ENCODE data around the gene SNAP29.
"Not testable (repeated sequence)": the region's sequence is repeated elsewhere in the genome, so short reads cannot be mapped to it uniquely, and the experiment has no call there.

SNAP29 gene

DNA sequence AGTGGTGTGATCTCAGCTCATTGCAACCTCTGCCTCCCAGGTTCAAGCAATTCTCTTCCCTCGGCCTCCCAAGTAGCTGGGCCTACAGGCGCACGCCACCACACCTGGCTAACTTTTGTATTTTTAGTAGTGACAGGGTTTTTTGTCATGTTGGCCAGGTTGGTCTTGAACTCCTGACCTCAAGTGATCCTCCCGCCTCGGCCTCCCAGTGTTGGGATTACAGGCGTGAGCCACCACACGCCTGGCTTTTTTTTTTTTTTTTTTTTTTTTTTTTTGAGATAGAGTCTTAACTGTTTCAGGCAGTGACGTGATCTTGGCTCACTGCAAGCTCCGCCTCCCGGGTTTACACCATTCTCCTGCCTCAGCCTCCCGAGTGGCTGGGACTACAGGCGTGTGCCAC, 71.6 kb downstream of the SNAP29 start:
- not testable (repeated sequence) for DNase-seq (ENCODE audit: low read depth in 2 of 2)

GRCh38 chr22:20931126-20931654, 72.4 kb downstream of the SNAP29 start:
- DNase-seq (ENCODE audit: low read depth in 2 of 2), result no peak

DNA sequence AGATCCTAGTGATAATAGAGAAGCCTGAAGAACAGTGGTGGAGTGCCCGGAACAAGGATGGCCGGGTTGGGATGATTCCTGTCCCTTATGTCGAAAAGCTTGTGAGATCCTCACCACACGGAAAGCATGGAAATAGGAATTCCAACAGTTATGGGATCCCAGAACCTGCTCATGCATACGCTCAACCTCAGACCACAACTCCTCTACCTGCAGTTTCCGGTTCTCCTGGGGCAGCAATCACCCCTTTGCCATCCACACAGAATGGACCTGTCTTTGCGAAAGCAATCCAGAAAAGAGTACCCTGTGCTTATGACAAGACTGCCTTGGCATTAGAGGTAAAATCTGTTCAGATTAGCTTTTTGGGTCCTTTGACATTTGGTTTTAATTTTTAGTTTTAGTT, 75.1 kb downstream of the SNAP29 start:
- no peak for DNase-seq (ENCODE audit: low read depth in 2 of 2)

GRCh38 chr22:20935049-20935448, 76.2 kb downstream of the SNAP29 start:
- not testable (repeated sequence) for DNase-seq (ENCODE audit: low read depth in 2 of 2)

- DNase-seq (ENCODE audit: low read depth in 2 of 2), result not testable (repeated sequence)
Measured at GRCh38 chr22:20935780-20936539, 77.2 kb downstream of the SNAP29 start.

GRCh38 chr22:20937031-20937793, 78.4 kb downstream of the SNAP29 start:
- DNase-seq (ENCODE audit: low read depth in 2 of 2), result no peak

GRCh38 chr22:20937794-20938671, 79.2 kb downstream of the SNAP29 start:
- no peak for DNase-seq (ENCODE audit: low read depth in 2 of 2)

GRCh38 chr22:20939457-20940185, 80.8 kb downstream of the SNAP29 start:
- DNase-seq (ENCODE audit: low read depth in 2 of 2), result not testable (repeated sequence)

DNA sequence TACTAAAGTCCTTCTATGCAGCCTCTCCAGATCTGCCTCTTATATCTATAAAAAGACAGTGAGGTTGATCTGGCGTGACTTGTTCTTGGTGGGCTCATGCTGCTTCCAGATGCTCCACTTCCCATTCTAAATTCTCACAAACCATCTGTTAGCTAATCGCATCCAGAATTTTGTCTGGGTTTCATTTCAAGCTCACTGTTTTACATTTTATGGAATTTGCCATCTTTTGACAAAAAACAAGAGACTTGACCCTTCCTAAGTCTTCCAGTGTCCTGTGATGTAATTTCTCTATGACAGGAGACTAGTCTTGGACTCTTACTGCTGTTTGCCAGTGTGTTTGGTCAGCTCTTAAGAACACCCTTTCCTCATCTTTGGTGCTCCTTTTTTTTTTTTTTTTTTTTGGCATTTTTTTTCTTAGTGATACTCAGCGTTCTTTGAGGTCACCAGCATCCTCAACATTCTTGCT, 81.4 kb downstream of the SNAP29 start:
- DNase-seq (ENCODE audit: low read depth in 2 of 2), result no peak

Measured in activated CD8-positive, alpha-beta memory T cell treated with anti-CD3 and anti-CD28 coated beads for 4 hours (primary cell).